GM18498 (cell line): ENCODE results near the gene TBC1D3I.
"Not testable (repeated sequence)": the region's sequence is repeated elsewhere in the genome, so short reads cannot be mapped to it uniquely, and the experiment has no call there.

Source experiments
- ATAC-seq: cut with Tn5 transposase; IDR thresholded peaks from one replicate; pipeline ENCODE4 v1.9.1; 2021; ENCODE audit warnings: mild to moderate bottlenecking, moderate library complexity; ENCODE audit not compliant: unreplicated experiment

The TBC1D3I gene

DNA sequence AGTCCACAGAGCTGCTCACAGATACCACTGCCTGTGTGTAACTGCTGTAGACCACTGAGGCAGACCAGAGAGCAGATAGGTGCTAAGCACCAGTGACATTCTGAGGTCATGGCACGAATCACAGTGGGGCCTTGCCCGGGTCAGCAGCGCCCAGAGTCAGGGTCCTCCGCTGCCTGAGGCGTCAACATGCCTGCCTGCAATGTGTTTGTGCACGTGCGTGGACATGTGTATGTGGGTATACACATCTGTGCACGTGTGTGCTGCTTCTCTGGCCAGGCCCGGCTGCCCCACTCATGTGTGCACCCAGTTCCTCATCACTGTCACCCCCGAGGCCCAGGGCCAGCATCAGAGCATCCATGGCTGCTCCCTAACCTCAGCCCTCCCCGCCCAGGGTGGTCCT lies at the start of gene TBC1D3I:
TSS of gene TBC1D3I (minus strand) at position 101 of the 400 bp plus-strand sequence. CDS start 1,585 bp downstream, outside the sequence.
- not testable (repeated sequence) for ATAC-seq

GRCh38 chr17:36295161-36295560 lies 30.8 kb upstream of the TBC1D3I start:
- ATAC-seq, result not testable (repeated sequence)

GRCh38 chr17:36289965-36290612 lies 25.7 kb upstream of the TBC1D3I start:
- ATAC-seq, result not testable (repeated sequence)

DNA sequence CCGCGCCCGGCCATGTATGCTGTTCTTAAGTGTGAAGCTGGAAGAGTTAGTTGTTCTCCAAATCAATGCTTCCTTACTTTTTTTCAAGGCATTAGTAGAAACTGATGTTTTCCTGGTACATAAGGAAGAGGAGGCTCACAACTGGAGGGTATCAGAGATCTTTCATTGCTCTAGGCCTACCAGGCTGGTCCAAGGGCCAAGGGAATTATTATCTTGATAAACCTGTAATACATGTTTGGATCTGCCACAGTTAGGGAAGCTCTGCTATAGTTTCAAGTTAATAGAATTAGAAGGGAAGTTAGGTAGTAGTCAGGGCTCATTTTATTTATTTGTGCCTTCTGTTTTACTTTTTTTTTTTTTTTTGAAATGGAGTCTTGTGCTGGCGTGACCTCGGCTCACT lies 19.8 kb upstream of the TBC1D3I start:
- ATAC-seq, result not testable (repeated sequence)

GRCh38 chr17:36283256-36283655 lies 18.9 kb upstream of the TBC1D3I start:
- ATAC-seq, result not testable (repeated sequence)

DNA sequence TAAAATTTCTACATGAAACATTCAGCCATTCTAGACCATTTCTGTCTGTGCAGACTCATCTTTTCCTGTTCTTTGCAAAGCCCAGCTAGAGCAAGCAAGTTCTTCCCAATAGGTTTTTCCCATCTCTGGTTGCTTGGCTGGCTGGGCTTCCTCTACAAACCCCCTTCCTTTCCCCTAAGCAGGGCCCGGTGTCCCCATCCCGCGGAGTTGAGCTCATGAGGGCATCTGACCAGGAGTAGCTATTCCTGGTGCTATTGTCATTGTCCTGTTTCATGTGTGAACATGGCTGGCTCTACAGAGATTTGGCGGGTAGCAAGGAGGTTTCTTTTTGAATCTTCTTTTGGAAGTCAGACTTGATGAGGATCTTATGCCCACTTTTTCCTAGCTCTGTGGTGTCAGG lies 22.3 kb downstream of the TBC1D3I start:
- not testable (repeated sequence) for ATAC-seq

GRCh38 chr17:36229644-36230043 lies 34.7 kb downstream of the TBC1D3I start:
- not testable (repeated sequence) for ATAC-seq

DNA sequence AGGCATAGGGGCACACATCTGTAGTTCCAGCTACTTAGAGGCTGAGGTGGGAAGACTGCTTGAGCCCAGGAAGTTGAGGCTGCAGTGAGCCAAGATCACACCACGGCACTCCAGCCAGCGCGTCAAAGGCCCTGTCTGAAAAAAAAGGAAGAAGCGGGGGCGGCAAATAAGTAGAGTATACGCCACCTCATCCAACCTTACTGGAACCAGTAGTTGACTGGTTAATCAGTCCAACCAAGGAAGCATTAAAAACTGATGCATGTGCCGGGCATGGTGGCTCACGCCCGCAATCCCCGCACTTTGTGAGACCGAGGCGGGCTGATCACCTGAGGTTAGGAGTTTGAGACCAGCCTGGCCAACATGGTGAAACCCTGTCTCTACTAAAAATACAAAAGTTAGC lies 41.4 kb downstream of the TBC1D3I start:
- not testable (repeated sequence) for ATAC-seq

DNA sequence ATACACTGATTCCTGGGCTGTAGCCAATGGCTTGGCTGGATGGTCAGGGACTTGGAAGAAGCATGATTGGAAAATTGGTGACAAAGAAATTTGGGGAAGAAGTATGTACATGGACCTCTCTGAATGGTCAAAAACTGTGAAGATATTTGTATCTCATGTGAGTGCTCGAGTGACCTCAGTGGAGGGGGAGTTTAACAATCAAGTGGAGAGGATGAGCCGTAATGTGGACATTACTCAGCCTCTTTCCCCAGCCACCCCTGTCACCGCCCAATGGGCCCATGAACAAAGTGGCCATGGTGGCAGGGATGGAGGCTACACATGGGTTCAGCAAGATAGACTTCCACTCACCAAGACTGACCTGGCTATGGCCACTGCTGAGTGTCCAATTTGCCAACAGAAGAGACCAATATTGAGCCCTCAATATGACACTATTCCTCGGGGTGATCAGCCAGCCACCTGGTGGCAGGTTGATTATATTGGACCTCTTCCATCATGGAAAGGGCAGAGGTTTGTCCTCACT lies 42.7 kb downstream of the TBC1D3I start:
- ATAC-seq, result not testable (repeated sequence)

GRCh38 chr17:36220737-36221580 lies 43.4 kb downstream of the TBC1D3I start:
- not testable (repeated sequence) for ATAC-seq

DNA sequence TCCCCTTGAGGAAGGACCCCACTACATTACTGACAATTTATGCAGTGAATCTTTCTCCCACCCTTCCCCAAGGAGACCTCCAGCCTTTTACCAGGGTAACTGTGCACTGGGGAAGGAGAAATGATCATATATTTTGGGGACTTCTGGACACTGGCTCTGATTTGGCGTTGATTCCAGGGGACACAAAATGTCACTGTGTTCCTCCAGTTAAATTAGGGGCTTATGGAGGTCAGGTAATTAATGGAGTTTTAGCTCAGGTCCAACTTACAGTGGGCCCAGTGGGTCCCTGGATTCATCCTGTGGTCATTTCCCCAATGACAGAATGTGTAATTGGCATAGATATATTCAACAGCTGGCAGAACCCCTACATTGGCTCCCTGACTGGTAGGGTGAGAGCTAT lies 44.8 kb downstream of the TBC1D3I start:
- not testable (repeated sequence) for ATAC-seq

- ATAC-seq, result not testable (repeated sequence)
These were observed 48.7 kb downstream of the TBC1D3I start for GRCh38 chr17:36215406-36216308.

DNA sequence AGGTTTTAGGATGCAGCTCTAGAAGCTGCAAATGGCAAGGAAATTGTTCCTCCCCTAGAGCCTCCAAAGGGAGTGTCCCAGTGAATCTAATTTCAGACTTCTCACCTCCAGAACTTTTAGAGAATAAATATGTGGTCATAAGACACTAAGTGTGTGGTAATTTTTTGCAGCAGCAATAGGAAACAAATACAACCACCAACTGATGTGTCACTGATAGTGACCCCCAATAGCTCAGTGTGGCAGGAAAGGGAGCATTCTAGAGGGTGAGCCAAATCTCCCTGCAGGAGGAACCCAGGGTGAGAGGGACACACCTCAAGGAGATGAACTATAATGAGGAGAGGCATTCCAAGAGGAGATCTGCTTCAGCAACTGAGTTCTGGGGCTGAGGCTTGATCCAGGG lies 49.5 kb downstream of the TBC1D3I start:
- ATAC-seq, result no peak

DNA sequence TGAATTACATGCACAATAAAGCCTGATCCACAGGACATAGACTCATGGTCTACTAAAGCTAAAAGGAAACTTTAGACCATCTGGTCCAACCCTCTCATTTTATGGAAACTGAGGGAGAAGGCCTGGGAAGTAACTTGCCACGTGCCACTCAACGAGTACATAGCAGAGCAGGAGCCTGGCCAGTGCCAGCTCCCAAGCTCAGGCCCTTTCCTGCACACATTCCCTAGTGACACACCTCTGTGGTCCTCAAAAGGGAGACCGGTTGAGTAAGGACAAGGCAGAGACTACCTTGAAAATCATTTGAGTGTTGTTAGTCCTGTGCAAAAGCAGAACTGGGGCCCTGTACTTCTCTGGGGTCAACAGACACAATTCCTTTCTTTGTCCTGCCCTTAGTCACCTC lies 50.7 kb downstream of the TBC1D3I start:
- no peak for ATAC-seq

GRCh38 chr17:36212966-36213365 lies 51.4 kb downstream of the TBC1D3I start:
- ATAC-seq, result no peak

DNA sequence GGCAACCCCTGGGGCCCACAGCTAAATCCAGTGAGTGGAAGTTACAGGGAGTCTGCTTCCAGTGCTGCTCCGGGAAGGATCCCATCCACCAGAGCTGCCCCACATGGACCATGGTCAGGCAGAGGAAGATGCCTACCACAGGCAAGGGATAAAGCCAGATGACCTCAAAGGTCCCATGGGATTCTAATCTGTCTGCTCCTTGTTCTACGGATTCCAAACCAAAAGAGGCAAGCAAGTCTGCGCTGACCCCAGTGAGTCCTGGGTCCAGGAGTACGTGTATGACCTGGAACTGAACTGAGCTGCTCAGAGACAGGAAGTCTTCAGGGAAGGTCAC lies 52.1 kb downstream of the TBC1D3I start:
- no peak for ATAC-seq

DNA sequence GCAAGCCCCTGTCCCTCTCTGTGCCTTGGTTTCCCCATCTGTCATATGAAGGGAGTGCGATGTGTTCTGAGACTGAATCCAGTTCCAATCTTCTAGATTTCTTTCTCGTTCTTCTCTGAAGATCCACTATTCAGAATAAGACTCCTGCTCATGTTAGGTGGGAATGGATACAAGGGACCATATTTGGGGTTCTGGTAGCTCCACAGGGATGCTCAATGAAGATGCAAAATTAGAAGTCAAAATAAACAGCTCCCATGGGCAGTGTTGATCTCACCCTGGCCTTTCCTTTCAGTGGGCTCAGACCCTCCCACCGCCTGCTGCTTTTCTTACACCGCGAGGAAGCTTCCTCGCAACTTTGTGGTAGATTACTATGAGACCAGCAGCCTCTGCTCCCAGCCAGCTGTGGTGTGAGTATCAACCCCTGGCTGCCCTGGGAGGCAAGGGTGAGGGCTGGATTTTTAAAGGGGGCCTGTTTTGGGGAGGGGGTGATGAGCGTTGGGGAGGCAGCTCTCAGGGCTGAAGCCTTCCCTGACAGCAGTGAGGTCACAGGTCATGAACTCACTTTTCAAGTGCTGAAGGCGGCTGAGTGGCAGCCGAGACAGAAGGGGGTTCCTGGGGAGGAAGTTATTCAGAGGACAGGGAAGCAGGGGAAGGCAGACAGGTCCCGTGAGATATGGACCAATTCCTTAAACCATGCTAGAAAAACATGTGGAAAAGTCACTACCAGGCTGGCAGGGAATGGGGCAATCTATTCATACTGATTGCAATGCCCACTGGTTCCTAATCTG lies 52.7 kb downstream of the TBC1D3I start:
- not testable (repeated sequence) for ATAC-seq

DNA sequence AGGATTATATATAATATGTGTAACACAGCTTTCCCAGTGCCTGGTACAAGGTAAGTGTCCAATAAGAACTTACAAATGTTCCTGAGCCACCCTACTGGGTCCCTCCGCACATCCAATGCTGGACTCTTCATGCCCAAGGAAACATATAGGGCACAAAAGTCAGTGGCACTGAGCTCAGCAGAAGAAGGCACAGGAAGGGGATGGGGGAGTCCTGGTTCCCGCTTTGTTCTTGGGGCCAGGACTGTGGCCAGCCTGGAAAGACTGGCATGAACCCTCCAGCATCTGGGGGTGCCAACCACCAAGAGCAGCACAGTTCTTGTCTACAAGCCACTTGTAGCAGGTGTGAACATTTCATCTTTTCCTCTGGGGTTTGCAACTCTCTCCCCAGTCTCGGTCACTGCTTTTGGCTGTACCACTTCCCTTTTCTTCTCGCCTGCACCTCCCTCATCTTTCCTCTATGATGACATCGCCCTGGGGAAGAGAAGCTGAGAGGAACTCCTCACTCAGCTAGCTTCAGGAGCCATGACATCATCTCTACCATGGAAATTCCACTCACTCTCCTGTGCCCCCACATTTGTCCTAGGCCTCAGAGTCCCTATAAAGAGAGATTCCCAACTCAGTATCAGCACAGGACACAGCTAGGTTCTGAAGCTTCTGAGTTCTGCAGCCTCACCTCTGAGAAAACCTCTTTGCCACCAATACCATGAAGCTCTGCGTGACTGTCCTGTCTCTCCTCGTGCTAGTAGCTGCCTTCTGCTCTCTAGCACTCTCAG lies 53.7 kb downstream of the TBC1D3I start, which contains the start of gene CCL4L2:
TSS of gene CCL4L2 (plus strand) at position 625 of the 773 bp plus-strand sequence.
- peak; percentile 76 for ATAC-seq

DNA sequence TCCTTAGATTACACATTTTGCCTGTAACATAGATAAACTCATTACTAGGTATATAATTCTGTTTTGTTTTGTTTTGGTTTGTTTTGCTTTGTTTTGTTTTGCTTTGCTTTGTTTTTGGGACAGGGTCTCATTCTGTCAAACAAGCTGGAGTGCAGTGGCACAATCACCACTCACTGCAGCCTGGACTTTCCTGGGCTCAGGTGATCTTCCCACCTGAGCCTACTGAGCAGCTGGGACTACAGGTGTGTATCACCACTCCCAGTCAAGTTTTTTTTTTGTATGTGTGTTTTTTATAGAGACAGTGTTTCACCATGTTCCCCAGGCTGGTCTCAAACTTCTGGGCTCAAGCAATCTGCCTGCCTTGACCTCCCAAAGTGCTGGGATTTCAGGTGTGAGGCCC lies 54.8 kb downstream of the TBC1D3I start:
- ATAC-seq, result no peak
